ENCODE measurements around the gene ZBTB5.

The ZBTB5 gene

GRCh38 chr9:37437010-37437409 lies 28.2 kb downstream of the ZBTB5 start:
- Histone ChIP-seq H3K4me3 (no peak overlapping the region), H3K27ac (no peak overlapping the region)
- DNase-seq (ENCODE audit: low spot score): no peak
- TF ChIP-seq CTCF (IDR thresholded peaks at IDR 0.05): no peak

GRCh38 chr9:37436540-37436939 lies 28.7 kb downstream of the ZBTB5 start:
- H3K27ac ChIP-seq: no peak overlapping the region
- DNase-seq (ENCODE audit: low spot score): no peak
- no peak overlapping the region for H3K4me3 ChIP-seq
- TF ChIP-seq CTCF (IDR thresholded peaks at IDR 0.05): no peak

GRCh38 chr9:37433867-37434371 lies 31.3 kb downstream of the ZBTB5 start:
- TF ChIP-seq CTCF (IDR thresholded peaks at IDR 0.05): no peak
- Histone ChIP-seq H3K4me3 (no peak overlapping the region), H3K27ac (peak overlapping the region in 1 of 2 donors; percentile 25)
- no peak for DNase-seq (ENCODE audit: low spot score)

GRCh38 chr9:37432020-37432419 lies 33.2 kb downstream of the ZBTB5 start:
- DNase-seq (ENCODE audit: low spot score): no peak
- Histone ChIP-seq H3K4me3 (no peak overlapping the region), H3K27ac (no peak overlapping the region)
- no peak for TF ChIP-seq CTCF (IDR thresholded peaks at IDR 0.05)

GRCh38 chr9:37430841-37431597 lies 34.2 kb downstream of the ZBTB5 start:
- Histone ChIP-seq H3K27ac (no peak overlapping the region), H3K4me3 (no peak overlapping the region)
- DNase-seq (ENCODE audit: low spot score): no peak
- TF ChIP-seq CTCF (IDR thresholded peaks at IDR 0.05): no peak

GRCh38 chr9:37429441-37430285 lies 35.6 kb downstream of the ZBTB5 start:
- H3K27ac ChIP-seq: no peak overlapping the region
- no peak overlapping the region for H3K4me3 ChIP-seq
- DNase-seq (ENCODE audit: low spot score): no peak
- no peak for TF ChIP-seq CTCF (IDR thresholded peaks at IDR 0.05)
